Glutamatergic neuron (in vitro differentiated cells): ENCODE data around the gene MSI2. TPM values are rescaled to one million over a fixed set of nuclear protein-coding genes. Genes with fewer than 3 reads are reported as not detected.
A peak's percentile ranks its signal among the peaks of the same experiment; 100 is the strongest.

Experiments
- DNase-seq: peaks from one replicate; pipeline ENCODE4 v3.0.0; 2022
- H3K27ac Mint-ChIP-seq: one replicate; pipeline ENCODE4 v1.8.0; 2020; ENCODE audit warnings: mild to moderate bottlenecking, mixed read lengths, inconsistent platforms; ENCODE audit not compliant: unreplicated experiment
- H3K27me3 Mint-ChIP-seq: one replicate; pipeline ENCODE4 v1.8.0; 2020; ENCODE audit warnings: mild to moderate bottlenecking, moderate library complexity, mixed read lengths, inconsistent platforms; ENCODE audit not compliant: unreplicated experiment
- H3K36me3 Mint-ChIP-seq: one replicate; pipeline ENCODE4 v1.8.0; 2020; ENCODE audit warnings: mild to moderate bottlenecking, mixed read lengths, inconsistent platforms; ENCODE audit not compliant: unreplicated experiment
- H3K4me1 Mint-ChIP-seq: one replicate; pipeline ENCODE4 v1.8.0; 2020; ENCODE audit warnings: mild to moderate bottlenecking, low read depth, mixed read lengths, inconsistent platforms; ENCODE audit not compliant: unreplicated experiment
- H3K4me3 Mint-ChIP-seq: one replicate; pipeline ENCODE4 v1.8.0; 2020; ENCODE audit warnings: mild to moderate bottlenecking, mixed read lengths, inconsistent platforms; ENCODE audit not compliant: unreplicated experiment
- H3K9me3 Mint-ChIP-seq: one replicate; pipeline ENCODE4 v1.8.0; 2020; ENCODE audit warnings: mild to moderate bottlenecking, moderate library complexity, mixed read lengths, inconsistent platforms; ENCODE audit not compliant: unreplicated experiment
- total RNA-seq: library from RNA; stranded (reverse); fragmentation: NEBNext Ultra II Directional; extraction: Animal tissue kit (Norgen Biotek cat#: 25700); gene quantifications from one replicate; pipeline ENCODE4 v1.2.1, GENCODE V29; 2021; ENCODE audit not compliant: unreplicated experiment
- TF ChIP-seq, protein P1 (sequence below): fragments of 200-600 bp; sonication (generic); IDR thresholded peaks from one replicate; pipeline ENCODE4 v1.5.0; 2021; ENCODE audit not compliant: partially characterized antibody, unreplicated experiment

MSI2 gene
- total RNA-seq, 1 donor from 2014 or later = 141 TPM

DNA sequence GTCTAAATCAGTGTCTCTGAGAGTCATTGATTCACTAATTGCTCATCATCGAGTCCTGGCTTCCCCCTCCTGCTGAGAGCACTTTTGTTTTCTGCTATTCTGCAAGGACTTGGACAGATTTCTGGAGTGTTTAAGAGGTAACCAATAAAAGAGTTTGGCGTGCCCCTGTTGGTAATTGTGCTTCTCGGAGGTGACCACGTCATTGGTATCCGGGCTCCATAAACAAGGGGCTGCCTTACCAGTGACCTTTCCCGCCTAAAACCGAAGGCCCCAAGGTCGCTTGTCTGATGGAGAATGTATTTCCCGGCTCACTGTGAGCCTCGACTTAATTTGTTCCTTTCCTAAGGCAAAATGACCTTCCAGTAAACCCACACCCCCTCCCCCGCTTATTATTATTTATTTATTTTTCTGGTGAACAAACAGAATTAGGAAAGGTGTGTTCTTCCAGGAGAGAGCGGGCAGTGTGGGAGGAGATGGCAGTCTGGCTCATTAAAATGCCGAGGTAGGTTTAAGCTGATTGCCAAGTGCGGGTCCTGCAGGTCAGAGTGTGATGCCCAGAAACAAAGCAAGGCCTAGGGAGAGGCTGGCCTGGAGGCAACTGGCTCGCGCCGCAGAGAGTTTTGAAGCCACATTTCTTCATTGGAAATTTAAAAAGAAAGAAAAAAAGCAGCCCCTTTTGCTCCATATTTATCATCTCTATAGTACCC lies 30.2 kb downstream of the MSI2 start:
- Mint-ChIP-seq H3K4me1 (peaks cover 63% of the 10 kb centered on the region), H3K9me3 (peaks cover 6% of the 10 kb centered on the region), H3K4me3 (peak overlapping the region; percentile 31), H3K27me3 (peaks cover 5% of the 10 kb centered on the region), H3K27ac (peak overlapping the region; percentile 35), H3K36me3 (peaks cover 3% of the 10 kb centered on the region)
- TF ChIP-seq, protein P1, sequence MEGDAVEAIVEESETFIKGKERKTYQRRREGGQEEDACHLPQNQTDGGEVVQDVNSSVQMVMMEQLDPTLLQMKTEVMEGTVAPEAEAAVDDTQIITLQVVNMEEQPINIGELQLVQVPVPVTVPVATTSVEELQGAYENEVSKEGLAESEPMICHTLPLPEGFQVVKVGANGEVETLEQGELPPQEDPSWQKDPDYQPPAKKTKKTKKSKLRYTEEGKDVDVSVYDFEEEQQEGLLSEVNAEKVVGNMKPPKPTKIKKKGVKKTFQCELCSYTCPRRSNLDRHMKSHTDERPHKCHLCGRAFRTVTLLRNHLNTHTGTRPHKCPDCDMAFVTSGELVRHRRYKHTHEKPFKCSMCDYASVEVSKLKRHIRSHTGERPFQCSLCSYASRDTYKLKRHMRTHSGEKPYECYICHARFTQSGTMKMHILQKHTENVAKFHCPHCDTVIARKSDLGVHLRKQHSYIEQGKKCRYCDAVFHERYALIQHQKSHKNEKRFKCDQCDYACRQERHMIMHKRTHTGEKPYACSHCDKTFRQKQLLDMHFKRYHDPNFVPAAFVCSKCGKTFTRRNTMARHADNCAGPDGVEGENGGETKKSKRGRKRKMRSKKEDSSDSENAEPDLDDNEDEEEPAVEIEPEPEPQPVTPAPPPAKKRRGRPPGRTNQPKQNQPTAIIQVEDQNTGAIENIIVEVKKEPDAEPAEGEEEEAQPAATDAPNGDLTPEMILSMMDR = no peak
- DNase-seq = no peak

DNA sequence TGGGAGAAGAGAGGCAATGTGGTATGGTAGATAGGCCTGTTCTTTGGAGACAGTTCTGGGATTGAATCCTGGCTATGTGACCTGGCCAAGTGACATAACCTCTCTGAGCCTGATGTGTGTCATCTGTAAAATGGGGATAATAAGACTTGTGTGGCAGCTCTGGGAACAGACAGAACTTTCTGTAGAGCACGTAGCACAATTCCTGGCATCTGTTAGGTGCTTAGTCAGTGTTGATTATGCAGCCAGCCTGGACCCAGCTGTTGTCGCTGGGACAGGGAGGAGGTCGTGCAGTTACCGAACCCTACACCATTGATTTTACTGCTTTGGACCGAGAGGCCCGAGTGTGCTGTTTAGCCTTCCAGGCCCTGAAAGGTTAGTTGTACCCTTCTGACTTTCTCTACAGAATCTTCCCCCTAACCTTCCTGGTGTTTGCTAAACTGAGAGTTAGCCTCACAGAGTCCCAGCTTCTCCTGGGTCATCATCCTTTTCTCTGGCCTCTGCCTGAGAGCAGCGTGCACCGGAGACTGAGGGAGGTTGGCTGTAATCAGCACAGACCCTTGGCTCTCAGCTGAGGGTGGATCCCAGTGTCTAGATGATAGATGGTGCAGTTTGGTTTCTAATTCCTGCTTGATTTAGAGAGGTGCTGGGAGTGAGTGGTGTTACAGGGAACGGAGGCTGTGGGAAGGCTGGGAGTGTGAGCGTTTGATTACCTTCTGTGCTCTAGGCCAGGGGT lies 31.9 kb downstream of the MSI2 start:
- peak overlapping the region; percentile 81 for H3K27ac Mint-ChIP-seq
- DNase-seq = no peak

GRCh38 chr17:57288773-57289121 lies 32.4 kb downstream of the MSI2 start:
- peaks cover 50% of the 10 kb centered on the region for H3K4me1 Mint-ChIP-seq
- no peaks in the 10 kb centered on the region for H3K36me3 Mint-ChIP-seq
- H3K27ac Mint-ChIP-seq = peak overlapping the region; percentile 81
- TF ChIP-seq, protein P1 = no peak
- no peak for DNase-seq
- peaks cover 6% of the 10 kb centered on the region for H3K9me3 Mint-ChIP-seq
- no peak overlapping the region for H3K4me3 Mint-ChIP-seq
- peaks cover 3% of the 10 kb centered on the region for H3K27me3 Mint-ChIP-seq

More for the DNA sequence above, 31.9 kb downstream of the MSI2 start:
- Mint-ChIP-seq H3K4me3 (peak overlapping the region; percentile 39), H3K9me3 (peaks cover 6% of the 10 kb centered on the region), H3K4me1 (peaks cover 55% of the 10 kb centered on the region), H3K36me3 (no peaks in the 10 kb centered on the region), H3K27me3 (peaks cover 3% of the 10 kb centered on the region)
- TF ChIP-seq, protein P1 = no peak

DNA sequence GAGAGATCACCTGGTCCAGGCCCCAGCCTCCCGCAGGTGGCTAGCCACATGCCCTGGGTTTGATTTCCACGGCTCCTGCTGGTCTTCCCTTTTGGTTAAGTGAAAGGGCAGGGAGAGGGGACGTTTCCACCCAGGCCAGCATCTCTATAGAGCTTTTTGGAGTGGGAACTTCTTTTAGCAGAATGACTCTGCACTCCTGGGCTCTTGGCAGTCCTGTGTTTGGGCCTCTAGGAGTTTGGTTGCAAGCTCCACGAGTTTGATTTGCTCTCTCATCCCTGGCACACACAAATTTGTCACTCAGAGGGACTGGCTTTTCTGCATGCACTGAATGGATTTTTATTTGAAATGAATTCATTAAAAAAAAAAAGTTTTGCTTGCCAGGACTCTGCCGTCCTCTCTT lies 32.8 kb downstream of the MSI2 start:
- peaks cover 53% of the 10 kb centered on the region for H3K4me1 Mint-ChIP-seq
- H3K9me3 Mint-ChIP-seq = peaks cover 7% of the 10 kb centered on the region
- no peak overlapping the region for H3K4me3 Mint-ChIP-seq
- H3K36me3 Mint-ChIP-seq = no peaks in the 10 kb centered on the region
- TF ChIP-seq, protein P1 = no peak
- H3K27me3 Mint-ChIP-seq = peaks cover 6% of the 10 kb centered on the region
- H3K27ac Mint-ChIP-seq = peak overlapping the region; percentile 49
- no peak for DNase-seq

GRCh38 chr17:57289613-57290012 lies 33.3 kb downstream of the MSI2 start:
- no peak overlapping the region for H3K4me3 Mint-ChIP-seq
- DNase-seq = no peak
- H3K36me3 Mint-ChIP-seq = no peaks in the 10 kb centered on the region
- TF ChIP-seq, protein P1 = no peak
- peak overlapping the region; percentile 49 for H3K27ac Mint-ChIP-seq
- H3K9me3 Mint-ChIP-seq = peaks cover 8% of the 10 kb centered on the region
- H3K27me3 Mint-ChIP-seq = peaks cover 7% of the 10 kb centered on the region
- peaks cover 58% of the 10 kb centered on the region for H3K4me1 Mint-ChIP-seq
